CD4-positive, alpha-beta T cell treated with Interleukin-4 for 1 hour (primary cell): Measurements from ENCODE around the gene SMC1B.
A peak's percentile ranks its signal among the peaks of the same experiment; 100 is the strongest.
"Not testable (repeated sequence)": the region's sequence is repeated elsewhere in the genome, so short reads cannot be mapped to it uniquely, and the experiment has no call there.

Source experiments
- DNase-seq, 2 donors: peaks; one replicate each; pipeline ENCODE4 v3.0.0-alpha.2; 2020 to 2022

SMC1B gene, protein sequence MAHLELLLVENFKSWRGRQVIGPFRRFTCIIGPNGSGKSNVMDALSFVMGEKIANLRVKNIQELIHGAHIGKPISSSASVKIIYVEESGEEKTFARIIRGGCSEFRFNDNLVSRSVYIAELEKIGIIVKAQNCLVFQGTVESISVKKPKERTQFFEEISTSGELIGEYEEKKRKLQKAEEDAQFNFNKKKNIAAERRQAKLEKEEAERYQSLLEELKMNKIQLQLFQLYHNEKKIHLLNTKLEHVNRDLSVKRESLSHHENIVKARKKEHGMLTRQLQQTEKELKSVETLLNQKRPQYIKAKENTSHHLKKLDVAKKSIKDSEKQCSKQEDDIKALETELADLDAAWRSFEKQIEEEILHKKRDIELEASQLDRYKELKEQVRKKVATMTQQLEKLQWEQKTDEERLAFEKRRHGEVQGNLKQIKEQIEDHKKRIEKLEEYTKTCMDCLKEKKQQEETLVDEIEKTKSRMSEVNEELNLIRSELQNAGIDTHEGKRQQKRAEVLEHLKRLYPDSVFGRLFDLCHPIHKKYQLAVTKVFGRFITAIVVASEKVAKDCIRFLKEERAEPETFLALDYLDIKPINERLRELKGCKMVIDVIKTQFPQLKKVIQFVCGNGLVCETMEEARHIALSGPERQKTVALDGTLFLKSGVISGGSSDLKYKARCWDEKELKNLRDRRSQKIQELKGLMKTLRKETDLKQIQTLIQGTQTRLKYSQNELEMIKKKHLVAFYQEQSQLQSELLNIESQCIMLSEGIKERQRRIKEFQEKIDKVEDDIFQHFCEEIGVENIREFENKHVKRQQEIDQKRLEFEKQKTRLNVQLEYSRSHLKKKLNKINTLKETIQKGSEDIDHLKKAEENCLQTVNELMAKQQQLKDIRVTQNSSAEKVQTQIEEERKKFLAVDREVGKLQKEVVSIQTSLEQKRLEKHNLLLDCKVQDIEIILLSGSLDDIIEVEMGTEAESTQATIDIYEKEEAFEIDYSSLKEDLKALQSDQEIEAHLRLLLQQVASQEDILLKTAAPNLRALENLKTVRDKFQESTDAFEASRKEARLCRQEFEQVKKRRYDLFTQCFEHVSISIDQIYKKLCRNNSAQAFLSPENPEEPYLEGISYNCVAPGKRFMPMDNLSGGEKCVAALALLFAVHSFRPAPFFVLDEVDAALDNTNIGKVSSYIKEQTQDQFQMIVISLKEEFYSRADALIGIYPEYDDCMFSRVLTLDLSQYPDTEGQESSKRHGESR

DNA sequence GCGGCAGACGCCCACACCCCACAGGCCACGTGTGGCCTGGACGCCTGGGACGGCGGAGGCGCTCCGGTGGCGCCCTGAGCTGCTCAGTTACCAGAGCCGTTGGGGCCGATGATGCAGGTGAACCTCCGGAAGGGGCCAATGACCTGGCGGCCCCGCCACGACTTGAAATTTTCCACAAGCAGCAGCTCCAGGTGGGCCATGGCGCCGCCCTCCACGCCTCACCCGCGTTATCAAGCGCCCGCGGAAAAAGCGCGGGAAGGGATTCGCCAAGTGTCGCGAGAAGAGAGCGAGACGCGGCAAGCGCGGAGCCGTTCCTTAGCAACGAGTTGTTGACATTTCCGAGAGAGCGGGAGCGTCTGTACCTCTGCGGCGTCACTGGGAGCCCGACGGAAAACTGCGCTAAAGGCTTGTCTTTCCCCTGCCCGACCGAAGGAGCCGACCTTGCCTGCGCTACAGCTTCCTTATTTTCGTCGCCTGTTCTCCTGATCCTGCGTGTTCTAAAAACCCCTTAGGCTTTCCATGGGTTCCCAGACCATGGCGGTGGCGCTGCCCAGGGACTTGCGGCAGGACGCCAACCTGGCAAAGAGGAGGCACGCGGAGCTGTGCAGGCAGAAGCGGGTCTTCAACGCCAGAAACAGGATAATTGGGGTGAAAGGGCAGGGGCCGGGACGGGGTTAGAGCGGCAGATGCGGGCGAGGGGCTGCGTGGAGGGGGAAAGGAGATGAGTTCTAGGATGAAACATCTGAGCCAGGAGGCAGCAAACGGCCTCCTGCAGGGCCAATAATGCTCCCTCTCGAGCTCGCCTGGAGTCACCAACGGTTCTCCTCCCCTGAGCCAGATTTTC is at the start of gene SMC1B, which contains the start of gene RIBC2:
TSS of gene SMC1B (minus strand) at position 232 of the 844 bp plus-strand sequence. CDS start at position 200, 32 bp downstream.
TSS of gene RIBC2 (plus strand) at position 326 of the 844 bp plus-strand sequence. CDS start at position 520, 194 bp downstream.
- DNase-seq = peak; percentile 86 to 89

DNA sequence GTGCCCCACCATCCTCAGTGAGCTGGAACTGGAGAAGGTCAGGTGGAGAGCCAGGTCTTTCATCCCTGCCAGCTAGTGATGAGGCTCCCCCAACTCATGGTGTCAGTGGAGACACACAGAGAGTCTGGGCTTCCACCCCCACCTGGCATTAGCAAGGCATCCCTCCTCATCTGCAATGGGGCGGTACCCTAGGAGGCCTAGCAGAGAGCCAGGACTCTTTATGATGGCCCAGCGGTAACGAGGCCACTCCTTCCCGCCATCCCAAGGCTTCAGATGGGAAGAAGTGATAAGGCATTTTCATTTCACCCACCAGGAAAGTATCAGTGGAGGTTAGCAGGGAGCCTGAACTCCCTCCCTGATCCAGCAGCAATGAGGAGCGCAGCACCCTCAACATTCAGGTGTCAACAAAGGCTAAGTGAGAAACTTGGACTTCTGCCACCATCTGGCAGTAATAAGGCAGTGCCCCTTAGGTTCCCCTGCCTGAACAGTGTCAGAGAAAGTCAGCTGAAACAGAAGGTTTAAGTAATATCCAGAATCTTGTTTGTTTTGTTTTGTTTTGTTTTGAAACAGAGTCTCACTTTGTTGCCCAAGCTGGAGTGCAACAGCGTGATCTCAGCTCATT is 48.7 kb upstream of the SMC1B start:
- DNase-seq = no peak

DNA sequence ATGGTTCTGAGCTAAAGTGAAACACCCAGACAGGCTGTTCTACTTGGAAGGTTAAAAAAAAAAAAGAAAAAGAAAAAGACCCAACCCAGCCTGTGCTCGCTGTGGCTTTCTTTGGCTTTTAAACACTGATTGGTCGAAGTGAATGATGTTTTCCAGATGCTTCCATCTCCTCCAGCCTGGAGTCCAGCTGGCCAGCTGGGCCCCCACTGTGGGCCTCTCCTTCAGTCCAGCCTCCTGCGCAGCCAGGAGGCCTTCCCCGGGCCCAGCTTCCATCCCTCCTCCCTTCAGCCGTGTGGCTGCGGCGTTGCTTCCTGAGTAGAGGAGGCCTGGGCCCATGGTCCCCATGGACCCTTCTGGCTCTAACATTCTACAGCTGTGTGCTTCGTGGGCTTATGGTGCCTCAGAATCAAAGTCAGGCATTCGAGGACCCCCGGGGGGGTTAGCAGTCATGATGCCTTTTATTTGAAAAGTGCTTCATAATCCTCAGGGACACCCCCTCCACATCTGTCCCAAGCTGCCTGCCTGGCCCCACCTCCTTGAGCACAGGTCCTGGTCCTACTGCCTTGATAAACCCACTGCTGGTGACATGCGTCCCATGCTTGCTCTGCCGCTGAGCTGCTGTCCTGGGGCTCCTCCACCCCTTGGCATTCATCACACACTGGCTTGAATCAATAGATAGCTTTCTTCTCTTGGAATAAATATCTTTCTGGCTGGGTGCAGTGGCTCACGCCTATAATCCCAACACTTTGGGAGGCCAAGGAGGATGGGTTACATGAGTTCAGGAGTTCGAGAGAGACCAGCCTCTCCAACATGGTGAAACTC is 47.1 kb upstream of the SMC1B start:
- DNase-seq = no peak

DNA sequence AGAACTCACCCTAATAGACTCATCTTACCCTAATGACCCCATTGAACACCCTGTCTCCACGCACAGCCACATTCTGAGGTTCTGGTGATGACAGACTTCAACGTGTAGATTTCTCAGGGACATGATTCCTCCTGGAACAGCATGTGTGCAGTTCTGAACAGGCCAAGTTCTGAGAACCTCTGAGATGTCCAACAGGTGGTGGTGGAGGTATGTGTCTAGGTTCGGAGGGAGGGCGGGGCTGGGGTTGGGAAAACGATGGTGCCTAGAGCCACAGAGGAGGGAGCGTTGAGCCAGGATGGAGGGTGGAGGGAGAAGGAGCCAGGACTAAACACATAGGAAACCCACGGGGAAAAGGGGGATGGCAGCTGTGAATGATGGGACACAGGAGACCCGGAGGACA is 45.8 kb upstream of the SMC1B start:
- DNase-seq = no peak

DNA sequence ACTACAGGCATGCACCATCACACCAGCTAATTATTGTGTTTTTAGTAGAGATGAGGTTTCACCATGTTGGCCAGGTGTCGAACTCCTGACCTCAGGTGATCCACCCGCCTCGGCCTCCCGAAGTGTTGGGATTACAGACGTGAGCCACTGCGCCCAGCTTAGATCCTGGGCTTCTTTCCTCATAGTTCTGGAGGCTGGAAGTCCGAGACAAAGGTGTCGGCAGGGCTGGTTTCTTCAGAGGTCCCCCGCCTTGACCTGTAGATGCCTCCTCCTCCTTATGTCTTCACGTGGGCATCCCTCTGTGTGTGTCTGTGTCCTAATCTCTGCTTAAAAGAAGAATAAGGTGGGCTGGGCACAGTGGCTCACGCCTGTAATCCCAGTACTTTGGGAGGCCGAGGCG is 45.1 kb upstream of the SMC1B start:
- no peak for DNase-seq

DNA sequence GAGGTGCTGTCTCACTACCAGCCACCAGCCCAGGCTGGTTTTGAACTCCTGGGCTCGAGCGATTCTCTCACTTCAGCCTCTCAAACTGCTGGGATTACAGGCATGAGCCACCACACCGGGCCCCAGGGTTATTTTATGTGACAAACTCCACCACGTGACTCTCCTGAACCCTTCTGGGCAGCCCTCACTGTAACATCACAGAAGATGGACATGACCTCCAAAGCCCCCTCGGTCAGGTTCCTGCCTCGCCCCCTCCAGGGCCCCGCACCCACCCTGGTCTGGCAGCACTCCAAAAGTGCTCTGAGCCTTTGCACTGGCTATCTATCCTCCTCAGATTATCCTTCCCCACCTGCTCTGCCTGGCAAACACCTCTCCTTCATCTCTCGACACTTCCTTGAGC is 43.4 kb upstream of the SMC1B start:
- DNase-seq = no peak

DNA sequence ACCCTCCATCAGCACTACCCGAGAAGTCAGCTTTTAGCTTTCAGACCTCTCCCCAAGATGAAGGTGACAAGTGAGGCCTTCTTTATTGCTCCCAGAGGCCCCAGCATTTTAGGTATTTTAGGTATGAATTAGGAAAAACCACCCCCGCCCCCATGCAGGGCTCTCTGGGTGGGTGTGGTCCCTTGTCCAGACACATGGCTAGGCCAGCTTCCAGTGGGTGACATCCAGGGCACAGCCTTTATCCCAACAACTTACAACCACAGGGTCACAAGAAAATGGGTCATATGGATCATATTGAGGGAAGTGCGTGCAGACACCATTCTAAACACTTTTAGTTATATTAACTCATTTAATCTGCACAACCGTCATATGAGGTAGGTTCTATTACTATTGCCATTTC is 42.2 kb upstream of the SMC1B start:
- no peak for DNase-seq

DNA sequence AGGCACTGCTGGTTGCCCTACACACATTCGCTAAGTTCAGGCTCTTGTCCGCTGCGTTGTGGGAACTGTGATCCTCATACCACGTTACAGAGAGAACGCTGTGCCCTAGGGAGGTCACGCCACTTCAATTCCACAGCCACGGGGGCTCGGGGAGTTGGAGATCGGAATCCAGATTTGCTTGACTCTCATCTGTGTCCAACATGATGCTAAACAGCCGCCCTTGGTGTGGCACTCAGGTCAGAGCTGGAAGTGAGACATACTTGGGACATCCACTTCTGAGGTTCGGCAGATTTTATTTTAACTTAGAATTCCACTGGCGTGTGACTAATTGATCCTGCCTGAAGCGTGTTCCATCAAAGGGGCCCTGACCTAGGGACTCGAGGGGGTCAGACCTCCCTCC is 41.8 kb upstream of the SMC1B start:
- no peak for DNase-seq

DNA sequence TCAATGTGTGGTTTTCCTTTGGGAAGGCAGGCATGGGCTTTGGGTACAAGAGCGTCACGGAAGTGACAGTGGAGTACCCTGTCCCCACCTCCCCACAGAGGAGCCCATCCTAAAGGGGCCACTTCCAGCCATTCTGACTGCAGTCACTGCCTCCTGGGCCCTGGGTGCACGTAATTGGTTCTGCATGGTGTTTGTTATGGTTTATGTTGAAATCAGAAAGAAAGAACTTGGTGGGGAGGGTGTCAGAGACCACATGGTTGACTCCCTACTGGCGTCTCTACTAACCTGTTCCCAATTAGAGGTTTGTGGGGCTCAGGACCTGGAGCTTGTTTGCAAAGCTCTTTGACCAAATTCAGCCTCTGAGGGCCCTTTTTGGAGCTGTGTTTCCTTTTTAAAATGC is 40.9 kb upstream of the SMC1B start:
- DNase-seq = no peak

DNA sequence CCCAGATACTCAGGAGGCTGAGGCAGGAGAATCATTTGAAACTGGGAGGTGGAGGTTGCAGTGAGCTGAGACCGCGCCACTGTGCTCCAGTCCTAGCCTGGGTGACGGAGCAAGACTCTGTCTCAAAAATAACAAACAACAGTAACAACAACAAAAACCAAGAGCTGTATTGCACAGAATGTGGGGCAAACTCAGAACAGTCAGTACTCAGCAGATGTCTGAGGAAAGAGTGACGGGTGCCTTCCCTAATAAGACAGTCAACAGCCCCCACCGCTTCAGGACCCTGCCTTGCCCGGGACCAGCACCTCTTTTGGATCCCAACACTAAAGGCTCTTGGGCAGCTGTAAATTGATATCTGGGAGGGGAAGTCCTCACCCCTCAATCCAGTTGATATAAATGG is 40.4 kb upstream of the SMC1B start:
- DNase-seq = no peak

DNA sequence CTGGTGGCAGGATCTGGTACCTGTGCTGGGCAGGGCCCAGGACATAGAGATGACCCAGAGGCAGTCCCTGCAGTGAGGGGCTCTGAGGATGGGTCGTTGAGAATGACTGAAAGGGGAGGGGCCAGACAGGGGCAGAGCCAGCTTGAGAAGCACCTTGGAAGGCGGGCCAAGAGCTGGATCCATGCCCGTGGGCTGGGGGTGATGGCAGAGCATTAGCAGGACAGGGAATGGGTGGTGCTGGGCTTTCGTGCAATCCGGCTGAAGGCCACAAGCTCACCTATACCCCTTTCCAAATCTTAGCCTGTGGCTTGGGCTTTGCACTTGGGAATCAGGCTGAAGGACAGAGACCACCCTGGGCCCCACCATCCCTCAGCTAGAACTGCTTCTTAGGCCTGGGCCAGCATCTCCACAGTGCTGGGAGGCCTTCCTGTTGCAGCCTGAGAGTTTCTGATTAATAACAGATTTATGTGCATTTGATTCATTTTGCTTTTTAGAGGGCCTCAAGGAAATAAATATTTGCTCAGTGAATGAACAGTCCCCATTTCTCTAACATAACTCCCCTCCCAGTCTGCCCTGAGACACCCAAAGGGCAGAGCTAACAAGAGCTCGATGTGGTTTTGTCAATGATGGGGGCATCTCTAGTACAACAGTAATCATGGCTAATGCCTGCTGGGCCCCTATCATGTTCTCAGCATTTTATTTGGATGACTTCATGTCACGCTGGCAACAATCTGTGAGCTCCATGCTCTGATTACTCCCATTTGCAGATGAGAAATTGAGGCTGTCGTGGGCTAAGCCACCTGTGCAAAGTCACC is 39.4 kb upstream of the SMC1B start:
- DNase-seq = no peak

DNA sequence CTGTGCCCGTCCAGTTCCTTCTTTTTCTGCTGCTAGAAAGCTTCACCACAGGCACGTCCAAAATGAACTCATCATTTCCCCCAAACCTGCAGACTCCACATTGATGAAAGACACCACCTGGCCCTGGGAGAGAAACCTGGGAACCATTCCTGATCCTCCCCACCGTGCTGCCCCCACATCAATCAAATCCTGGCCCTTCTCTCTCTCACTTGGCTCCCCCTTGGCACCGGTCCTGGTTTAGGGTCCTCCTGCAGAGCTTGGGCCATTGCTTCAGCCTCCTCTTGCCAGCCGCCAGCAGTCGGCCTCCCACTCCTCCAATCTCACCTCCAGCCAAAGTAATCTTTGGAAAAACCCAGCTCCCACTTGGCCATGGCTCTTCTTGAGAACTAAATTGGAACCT is 38.6 kb upstream of the SMC1B start:
- DNase-seq = no peak

DNA sequence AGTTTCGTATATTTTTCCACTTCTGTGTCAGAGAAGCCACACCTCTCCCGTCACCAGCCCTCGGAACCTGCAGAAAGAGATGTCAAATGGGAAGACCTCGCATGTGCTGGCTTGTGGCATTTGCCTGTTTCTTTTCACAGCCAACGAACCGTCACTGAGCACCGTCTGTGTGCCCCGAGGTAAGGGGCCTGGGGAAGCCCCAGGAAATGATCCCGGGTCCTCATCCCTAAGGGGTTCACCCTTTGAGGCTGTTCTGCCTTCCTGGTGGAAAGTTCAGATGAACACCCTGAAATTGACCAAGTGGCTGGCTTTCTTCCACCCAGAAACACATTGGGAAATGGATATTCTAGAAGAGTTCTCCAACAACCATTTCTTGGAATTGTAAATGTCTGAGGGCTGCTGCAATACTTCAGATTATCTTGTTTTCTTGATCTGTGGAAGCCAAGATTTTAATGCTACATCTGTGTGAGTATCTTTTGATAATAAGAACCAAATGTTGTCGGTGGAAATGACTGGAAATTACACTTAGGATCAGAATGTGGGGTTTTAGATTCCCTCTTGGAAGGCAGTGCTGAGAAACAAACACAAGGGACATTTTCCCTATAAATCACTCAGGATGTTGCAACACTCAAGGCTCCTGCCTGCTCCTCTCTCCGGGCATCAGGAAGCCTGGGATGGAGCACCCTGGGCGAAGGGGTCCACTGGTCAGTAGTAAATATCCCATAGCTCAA is 37.7 kb upstream of the SMC1B start:
- no peak for DNase-seq

DNA sequence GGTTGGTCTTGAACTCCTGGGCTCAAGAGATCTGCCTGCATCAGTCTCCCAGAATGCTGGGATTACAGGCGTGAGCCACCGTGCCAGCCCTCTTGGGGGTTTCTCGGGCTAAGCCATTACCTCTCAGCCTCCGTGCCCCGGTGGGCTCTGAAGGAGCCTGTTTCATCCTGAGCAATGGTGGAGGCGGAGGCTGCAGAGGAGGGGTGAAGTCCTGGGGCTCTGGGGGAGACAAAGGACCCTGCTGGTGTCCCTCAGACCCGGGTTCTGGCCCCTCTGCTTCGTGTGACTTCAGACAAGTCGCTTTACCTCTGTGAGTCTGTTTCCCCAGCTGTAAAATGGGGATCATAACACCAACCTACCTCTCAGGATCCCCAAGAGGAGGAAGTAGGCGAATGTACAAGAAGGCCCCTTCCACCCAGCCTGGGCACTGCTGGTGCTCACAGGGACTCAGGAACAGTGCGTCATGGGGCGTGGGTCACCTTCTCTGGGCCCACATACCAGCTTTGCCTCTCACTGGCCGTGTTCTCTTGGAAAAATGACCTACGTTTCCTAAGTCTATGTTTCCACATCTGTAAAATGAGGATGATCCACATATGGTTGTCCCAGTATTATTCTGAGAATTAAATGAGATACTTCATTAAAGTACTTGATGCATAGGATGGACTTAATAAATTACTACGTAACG is 36.8 kb upstream of the SMC1B start:
- no peak for DNase-seq

DNA sequence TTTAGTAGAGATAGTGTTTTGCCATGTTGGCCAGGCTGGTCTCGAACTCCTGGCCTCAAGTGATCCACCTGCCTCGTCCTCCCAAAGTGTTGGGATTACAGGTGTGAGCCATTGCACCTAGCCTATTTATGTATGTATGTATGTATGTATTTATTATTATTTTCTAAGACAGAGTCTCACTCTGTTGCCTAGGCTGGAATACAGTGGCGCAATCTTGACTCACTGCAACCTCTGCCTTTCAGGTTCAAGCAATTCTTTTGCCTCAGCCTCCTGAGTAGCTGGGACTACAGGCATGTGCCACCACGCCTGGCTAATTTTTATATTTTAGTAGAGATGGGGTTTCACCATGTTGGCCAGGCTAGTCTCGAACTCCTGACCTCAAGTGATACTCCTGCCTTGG is 36.0 kb upstream of the SMC1B start:
- DNase-seq = not testable (repeated sequence)

DNA sequence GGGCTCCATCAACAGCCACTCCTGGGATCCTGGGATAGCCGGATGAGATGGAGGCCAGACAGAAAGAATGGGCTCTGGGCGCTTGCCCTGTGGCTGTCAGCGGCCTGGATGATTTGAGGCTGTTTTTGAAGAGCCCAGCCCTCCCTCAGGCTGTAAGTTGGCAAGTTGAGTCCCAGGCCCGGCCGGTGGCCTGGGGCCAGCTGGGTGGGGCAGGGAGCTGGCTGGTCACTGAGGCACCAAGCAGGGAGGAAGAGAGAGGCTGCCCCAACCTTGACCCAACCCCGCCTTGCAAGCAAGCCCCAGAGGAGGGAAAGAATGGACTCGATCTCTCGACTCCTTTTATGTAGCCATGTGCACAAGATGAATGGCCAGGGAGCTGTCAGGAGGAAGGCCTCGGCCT is 35.0 kb upstream of the SMC1B start:
- DNase-seq = no peak

DNA sequence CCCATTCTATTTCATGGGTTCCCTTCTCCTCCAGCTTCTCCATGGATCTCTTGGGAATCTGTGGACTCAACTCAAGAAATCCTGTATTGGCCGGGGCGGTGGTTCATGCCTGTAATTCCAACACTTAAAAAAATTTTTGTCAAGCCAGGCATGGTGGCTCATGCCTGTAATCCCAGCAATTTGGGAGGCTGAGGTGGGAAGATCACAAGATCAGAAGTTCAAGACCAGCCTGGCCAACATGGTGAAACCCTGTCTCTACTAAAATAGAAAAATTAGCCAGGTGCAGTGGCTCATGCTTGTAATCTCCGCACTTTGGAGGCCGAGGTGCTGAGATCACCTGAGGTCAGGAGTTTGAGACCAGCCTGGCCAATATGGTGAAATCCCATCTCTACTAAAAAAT is 34.2 kb upstream of the SMC1B start:
- DNase-seq = not testable (repeated sequence)

DNA sequence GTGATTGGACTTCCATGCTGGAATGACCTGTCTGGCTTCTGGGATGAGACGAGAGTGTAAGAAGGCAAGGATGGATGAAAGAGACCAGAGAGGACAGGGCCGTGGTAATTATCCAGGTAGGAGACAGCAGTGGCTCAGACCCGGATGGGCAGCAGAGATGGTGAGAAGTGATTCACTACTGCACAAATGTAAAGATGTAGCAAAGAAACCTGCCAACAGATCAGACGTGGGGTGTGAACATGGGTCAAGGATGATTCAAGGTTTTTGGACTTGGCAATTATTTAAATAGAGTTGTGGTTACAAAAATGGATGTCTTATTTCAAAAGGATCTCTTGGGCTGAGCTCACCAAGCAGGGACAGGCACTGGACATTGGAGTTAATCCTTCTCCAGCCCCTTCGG is 32.8 kb upstream of the SMC1B start:
- no peak for DNase-seq
